SK-N-SH (cell line): ENCODE results near the gene CGB8. TPM values are rescaled to one million over a fixed set of nuclear protein-coding genes. Genes with fewer than 3 reads are reported as not detected.

Experiments
- CTCF ChIA-PET: fragments of 300-600, 350-600 bp; formaldehyde crosslinking; extraction: SDS; loops from one replicate; lab custom pipeline; 2021; lab: Yijun Ruan, JAX
- POLR2A ChIA-PET: fragments of 350-600 bp; sonication (Branson Sonifier 250); formaldehyde crosslinking; extraction: SDS; loops from one replicate; lab custom pipeline; 2020; ENCODE audit warnings: antibody characterized with exemption, inconsistent platforms; lab: Yijun Ruan, JAX
- DNase-seq: peaks from one replicate; pipeline ENCODE4 v3.0.0; 2012
- H2AFZ ChIP-seq: fragments of 200-600 bp; sonication (generic); 2 replicates; pipeline ENCODE4 v1.8.1; 2016; ENCODE audit warnings: antibody characterized with exemption, mild to moderate bottlenecking, low read depth
- H3F3A ChIP-seq: fragments of 200-600 bp; sonication (generic); replicated peaks from 2 replicates; pipeline ENCODE3; 2016; ENCODE audit warnings: antibody characterized with exemption, mild to moderate bottlenecking; ENCODE audit not compliant: insufficient read depth
- H3K27ac ChIP-seq, 2 experiments: fragments of 200-500 bp in 1 of 2; fragments of 200-600 bp in 1 of 2; sonication (Bioruptor generic) in 1 of 2; sonication (generic), shearing (Covaris generic) in 1 of 2; 2 replicates each; pipeline versions ENCODE4 v1.5.1 to v1.6.1; 2014 to 2016; ENCODE audit warnings: low read depth in 2 of 2, inconsistent platforms in 1 of 2, low read length in 1 of 2, mild to moderate bottlenecking in 1 of 2, mixed read lengths in 1 of 2
- H3K27me3 ChIP-seq: fragments of 200-600 bp; sonication (generic), shearing (Covaris generic); 2 replicates; pipeline ENCODE4 v1.6.1; 2016; ENCODE audit warnings: mixed run types; ENCODE audit not compliant: insufficient read depth
- H3K36me3 ChIP-seq, 2 experiments: fragments of 200-500 bp in 1 of 2; fragments of 200-600 bp in 1 of 2; sonication (Bioruptor generic) in 1 of 2; sonication (generic) in 1 of 2; replicated peaks in 1 of 2; 2 replicates each; pipeline versions ENCODE3 to v1.5.1; 2014 to 2016; ENCODE audit warnings: low read length in 1 of 2, mild to moderate bottlenecking in 1 of 2; ENCODE audit not compliant: insufficient read depth in 2 of 2, control insufficient read depth in 1 of 2
- H3K4me1 ChIP-seq, 2 experiments: fragments of 200-500 bp in 1 of 2; fragments of 200-600 bp in 1 of 2; sonication (Bioruptor generic) in 1 of 2; sonication (generic), shearing (Covaris generic) in 1 of 2; 2 replicates each; pipeline versions ENCODE4 v1.5.1 to v1.6.1; 2014 to 2016; ENCODE audit warnings: low read depth in 1 of 2, low read length in 1 of 2, mixed run types in 1 of 2; ENCODE audit not compliant: insufficient read depth in 2 of 2, control insufficient read depth in 1 of 2
- H3K4me2 ChIP-seq: fragments of 200-600 bp; sonication (generic), shearing (Covaris generic); 2 replicates; pipeline ENCODE4 v1.6.1; 2017; ENCODE audit warnings: mixed run types
- H3K4me3 ChIP-seq, 2 experiments: fragments of 200-500 bp in 1 of 2; fragments of 200-600 bp in 1 of 2; sonication (Bioruptor generic) in 1 of 2; sonication (generic), shearing (Covaris generic) in 1 of 2; 2 replicates each; pipeline versions ENCODE4 v1.5.1 to v1.8.1; 2014 to 2016; ENCODE audit warnings: low read depth in 2 of 2, inconsistent platforms in 1 of 2, low read length in 1 of 2, mild to moderate bottlenecking in 1 of 2, mixed read lengths in 1 of 2, moderate library complexity in 1 of 2
- H3K79me2 ChIP-seq: fragments of 200-600 bp; sonication (generic); 2 replicates; pipeline ENCODE4 v1.8.1; 2017; ENCODE audit warnings: mild to moderate bottlenecking; ENCODE audit not compliant: insufficient read depth
- H3K9ac ChIP-seq: fragments of 200-600 bp; sonication (generic); 2 replicates; pipeline ENCODE4 v1.6.1; 2017; ENCODE audit warnings: mixed run types
- H3K9me2 ChIP-seq: fragments of 200-600 bp; sonication (generic); 2 replicates; pipeline ENCODE4 v1.6.1; 2017; ENCODE audit warnings: mixed run types
- H3K9me3 ChIP-seq: fragments of 200-600 bp; sonication (generic); 2 replicates; pipeline ENCODE4 v1.6.1; 2017; ENCODE audit warnings: mixed run types, mild to moderate bottlenecking, moderate library complexity
- H4K20me1 ChIP-seq: fragments of 200-600 bp; sonication (generic); 2 replicates; pipeline ENCODE4 v1.6.1; 2017; ENCODE audit warnings: mild to moderate bottlenecking, mixed run types; ENCODE audit not compliant: insufficient read depth
- EZH2phosphoT487 ChIP-seq: fragments of 200-600 bp; sonication (generic); IDR thresholded peaks from 2 replicates; pipeline ENCODE4 v1.6.1; 2017; ENCODE audit warnings: low read depth, mixed run types, mild to moderate bottlenecking, antibody characterized with exemption, moderate library complexity, borderline replicate concordance
- FOSL2 ChIP-seq: IDR thresholded peaks from 2 replicates; pipeline ENCODE4 v1.4.0; 2012; ENCODE audit warnings: low read depth, mild to moderate bottlenecking, moderate library complexity, borderline replicate concordance
- FOXM1 ChIP-seq: IDR thresholded peaks from 2 replicates; pipeline ENCODE4 v1.4.0; 2012; ENCODE audit warnings: low read depth, mild to moderate bottlenecking
- IRF3 ChIP-seq: fragments of 150-350 bp; IDR thresholded peaks from 2 replicates; pipeline ENCODE4 v1.6.1; 2016; ENCODE audit warnings: mild to moderate bottlenecking, low read depth, low read length
- JUND ChIP-seq: IDR thresholded peaks from 2 replicates; pipeline ENCODE4 v1.4.0; 2012
- NRF1 ChIP-seq: IDR thresholded peaks from 2 replicates; pipeline ENCODE4 v1.6.1; 2012; ENCODE audit warnings: low read depth, mild to moderate bottlenecking, low read length
- RCOR1 ChIP-seq: fragments of 150-350 bp; IDR thresholded peaks from 2 replicates; pipeline ENCODE4 v1.6.1; 2017; ENCODE audit warnings: antibody characterized with exemption, low read length
- REST ChIP-seq: IDR thresholded peaks from 2 replicates; pipeline ENCODE4 v1.6.1; 2012; ENCODE audit warnings: mild to moderate bottlenecking, low read depth, low read length, moderate library complexity
- RXRA ChIP-seq: IDR thresholded peaks from 2 replicates; pipeline ENCODE4 v1.4.0; 2012; ENCODE audit warnings: low read depth, mild to moderate bottlenecking, borderline replicate concordance
- TAF1 ChIP-seq: IDR thresholded peaks from 2 replicates; pipeline ENCODE4 v1.6.1; 2012; ENCODE audit warnings: low read depth, mild to moderate bottlenecking, low read length, moderate library complexity, borderline replicate concordance
- WGBS: methylation state at CpG from one replicate; pipeline ENCODE4 v1.1.6; 2017; ENCODE audit warnings: low lambda C conversion rate; 5-methylcytosine and 5-hydroxymethylcytosine counted together
- polyA plus RNA-seq, 3 experiments: library from polyadenylated mRNA; depleted of rRNA; stranded (reverse); fragments of >200 nt; gene quantifications; 2 replicates each; pipeline ENCODE4 v1.2.3, GENCODE V29; 2012

The CGB8 gene
- polyA plus RNA-seq, 1 of the 3 experiments (the other 2 are of a cell fraction), result 0.13 TPM

- peak; percentile 42 for DNase-seq
- Histone ChIP-seq H3K79me2 (no peaks in the 10 kb centered on the region), H3K9me3 (no peaks in the 10 kb centered on the region), H2AFZ (no peak within 1 kb of the TSS), H3K27me3 (no peaks in the 10 kb centered on the region), H3K4me2 (peak within 1 kb of the TSS; percentile 79), H4K20me1 (no peaks in the 10 kb centered on the region), H3F3A (peaks cover 24% of the 10 kb centered on the region), H3K4me1 (peaks cover 0 to 35% of the 10 kb centered on the region in 2 experiments; a peak in 1 of 4 replicates), H3K36me3 (peaks cover 0 to 24% of the 10 kb centered on the region in 2 experiments), H3K4me3 (peak within 1 kb of the TSS; percentile 46 to 60), H3K9me2 (no peaks in the 10 kb centered on the region), H3K9ac (peak within 1 kb of the TSS; percentile 18; the same call in 1 of the 2 replicates), H3K27ac (no peak within 1 kb of the TSS)
- POLR2A ChIA-PET, result interaction anchor here (1.5 kb wide), 1 partner anchor 8 kb away, joined by 7 read pairs; no protein-coding TSS in a partner anchor
- TF ChIP-seq FOXM1 (no peak), FOSL2 (no peak), JUND (no peak), TAF1 (no peak), RCOR1 (no peak), RXRA (no peak), REST (no peak), EZH2phosphoT487 (no peak)
- CTCF ChIA-PET, result interaction anchor here (0.9 to 3.3 kb wide), 9 partner anchors 8 to 57 kb away, joined by 3 to 17 read pairs (median 5); partner anchors contain the start of genes GYS1 and RUVBL2
- 89% methylated on average over 9 of the region's 17 CpGs for WGBS
Observed at GRCh38 chr19:49017041-49017665, 31.8 kb downstream of the CGB8 start, which contains the start of gene LHB. Gene LHB, minus strand, starts transcription at chr19:49017091. Its CDS starts 10 bp downstream, at chr19:49017081.

- no peaks in the 10 kb centered on the region for H3K9me2 ChIP-seq
- TF ChIP-seq IRF3, result no peak
- TF ChIP-seq NRF1, result no peak
- no peak for TF ChIP-seq FOXM1
- peaks cover 0 to 35% of the 10 kb centered on the region in 2 experiments; a peak in 1 of 4 replicates for H3K4me1 ChIP-seq
- 47% methylated on average over 3 of the region's 29 CpGs for WGBS
- DNase-seq, result no peak
- POLR2A ChIA-PET, result no interaction called here
- CTCF ChIA-PET, result interaction anchor here (1.4 kb wide), 1 partner anchor 16 kb away, joined by 3 read pairs; no protein-coding TSS in a partner anchor
- H3K4me3 ChIP-seq, result no peak overlapping the region
- no peaks in the 10 kb centered on the region for H3K9me3 ChIP-seq
- no peaks in the 10 kb centered on the region for H3K79me2 ChIP-seq
- H2AFZ ChIP-seq, result no peak overlapping the region
- no peak overlapping the region for H3K4me2 ChIP-seq
- no peaks in the 10 kb centered on the region for H4K20me1 ChIP-seq
- H3F3A ChIP-seq, result peaks cover 17% of the 10 kb centered on the region
- H3K9ac ChIP-seq, result no peak overlapping the region
- no peaks in the 10 kb centered on the region for H3K27me3 ChIP-seq
- H3K27ac ChIP-seq, result no peak overlapping the region
- H3K36me3 ChIP-seq, result peaks cover 0 to 32% of the 10 kb centered on the region in 2 experiments
Observed at GRCh38 chr19:49016067-49016839, 32.7 kb downstream of the CGB8 start.
